GM19438 (cell line): ENCODE measurements around the gene PRKN.

Experiments used
- ATAC-seq: cut with Tn5 transposase; IDR thresholded peaks from one replicate; pipeline ENCODE4 v1.9.1; 2021; ENCODE audit warnings: low read depth; ENCODE audit not compliant: unreplicated experiment

PRKN gene

GRCh38 chr6:162478192-162478671 is 249.3 kb downstream of the PRKN start:
- no peak for ATAC-seq

DNA sequence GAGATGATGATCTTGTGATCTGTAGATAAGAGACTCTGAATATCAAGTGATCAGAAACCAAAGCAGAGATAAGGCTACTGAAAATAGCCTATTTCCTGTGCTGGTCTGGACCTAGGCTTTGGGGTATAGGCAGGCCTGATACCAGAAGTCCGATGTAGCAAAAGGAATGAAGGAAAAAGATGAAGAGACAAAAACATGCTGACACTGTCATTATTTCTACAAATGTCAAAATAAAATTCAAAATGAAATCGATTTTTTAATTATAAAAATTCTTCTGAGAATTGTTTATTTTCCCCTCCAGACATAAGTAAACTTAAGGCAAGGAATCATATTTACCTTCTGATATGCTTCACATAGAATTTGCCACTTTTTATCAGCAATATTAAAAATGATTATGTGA is 252.8 kb downstream of the PRKN start:
- ATAC-seq: no peak

DNA sequence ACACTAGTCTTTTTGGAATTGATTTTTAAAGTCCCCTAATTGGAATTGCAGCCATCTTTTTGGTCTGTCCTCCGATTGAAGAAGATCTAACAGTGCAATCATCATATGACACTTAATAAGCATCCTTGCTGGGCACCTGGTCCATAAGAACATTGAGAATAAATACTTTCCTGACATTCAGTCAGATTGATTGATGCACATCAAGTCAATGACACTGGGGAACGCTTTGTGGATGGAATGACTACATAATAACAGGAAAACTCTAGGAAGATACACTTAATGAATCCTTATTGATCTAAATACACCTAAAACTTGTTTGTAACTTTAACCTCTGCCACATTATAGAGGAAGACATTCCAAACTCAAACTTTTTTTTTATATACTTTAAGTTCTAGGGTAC is 255.7 kb downstream of the PRKN start:
- no peak for ATAC-seq

- ATAC-seq: no peak
These were observed 259.2 kb downstream of the PRKN start for GRCh38 chr6:162468326-162468725.

- ATAC-seq: no peak
These were observed 259.9 kb downstream of the PRKN start for GRCh38 chr6:162467679-162468078.

DNA sequence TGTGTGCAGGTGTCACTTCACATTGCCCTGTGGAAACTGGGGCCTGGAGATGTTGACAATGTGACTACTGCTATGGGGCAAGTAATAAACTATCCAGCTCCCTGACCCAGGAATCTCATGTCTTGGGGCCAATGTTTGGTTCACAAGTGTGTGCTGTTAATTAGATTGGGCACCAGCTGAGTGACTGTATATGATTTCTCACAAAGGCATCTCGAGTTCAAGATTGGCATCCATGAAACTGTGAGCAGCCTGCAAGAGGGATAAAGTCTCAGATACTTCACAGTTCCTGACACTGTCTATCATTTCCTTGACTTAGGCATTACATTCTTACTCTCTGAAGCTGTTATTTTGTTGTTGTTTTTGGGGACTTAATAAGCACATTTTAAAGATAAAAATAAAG is 264.0 kb downstream of the PRKN start:
- no peak for ATAC-seq

DNA sequence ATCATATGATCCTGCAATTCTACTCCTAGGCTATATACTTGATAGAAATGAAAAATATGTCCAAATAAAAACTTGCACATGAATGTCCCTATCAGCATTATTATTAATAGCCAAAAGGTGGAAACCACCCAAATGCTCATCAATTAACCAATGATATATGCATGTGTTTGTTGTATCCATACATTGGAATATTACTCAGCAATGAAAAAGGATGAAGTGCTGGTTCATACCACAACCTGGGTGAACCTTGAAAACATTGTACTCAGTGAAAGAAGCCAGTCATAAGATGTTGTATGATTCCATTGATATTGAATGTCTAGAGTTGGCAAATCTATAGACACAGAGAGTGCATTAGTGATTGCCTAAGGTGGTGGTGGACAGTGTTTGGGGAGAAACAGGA is 267.6 kb downstream of the PRKN start:
- no peak for ATAC-seq

- ATAC-seq: no peak
These were observed 277.2 kb downstream of the PRKN start for GRCh38 chr6:162450358-162450757.

- no peak for ATAC-seq
These were observed 279.3 kb downstream of the PRKN start for GRCh38 chr6:162448294-162448693.

DNA sequence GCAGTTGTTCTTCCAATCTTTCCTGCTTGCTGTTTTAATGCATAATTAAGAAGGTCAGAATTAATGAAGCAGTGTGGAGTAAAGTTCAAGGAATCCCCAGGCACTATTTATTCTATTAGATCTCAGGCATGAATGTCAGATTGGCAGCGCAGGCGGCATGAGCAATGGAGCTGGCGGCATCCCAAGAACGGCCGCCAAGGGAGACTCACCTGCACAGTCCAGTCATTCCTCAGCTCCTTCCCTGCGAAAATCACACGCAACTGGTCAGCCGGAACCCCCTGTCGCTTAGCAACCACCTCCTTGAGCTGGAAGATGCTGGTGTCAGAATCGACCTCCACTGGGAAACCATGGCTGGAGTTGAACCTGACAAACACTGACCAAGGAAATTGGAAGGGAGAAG is 284.5 kb downstream of the PRKN start:
- no peak for ATAC-seq

GRCh38 chr6:162442687-162443086 is 284.9 kb downstream of the PRKN start:
- ATAC-seq: no peak

DNA sequence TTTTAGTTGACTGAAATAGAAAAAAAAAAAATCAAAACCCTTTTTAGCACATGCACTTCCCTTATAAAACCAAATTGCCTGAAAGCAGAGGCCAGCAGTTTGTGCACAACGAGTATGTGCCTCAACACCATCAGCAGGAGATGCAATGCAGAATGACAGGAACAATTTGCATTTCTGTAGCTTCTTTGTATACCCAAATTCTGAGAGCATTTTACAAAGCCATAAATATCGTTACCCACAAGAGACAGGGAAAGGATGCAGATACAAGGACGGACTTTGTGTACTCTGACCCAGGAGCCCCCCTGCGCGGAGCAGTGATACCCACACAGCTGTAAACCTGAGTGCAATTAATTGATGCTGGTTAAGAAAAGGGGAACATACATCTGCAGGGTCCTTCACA is 285.6 kb downstream of the PRKN start:
- ATAC-seq: no peak

- no peak for ATAC-seq
These were observed 288.6 kb downstream of the PRKN start for GRCh38 chr6:162438980-162439379.

DNA sequence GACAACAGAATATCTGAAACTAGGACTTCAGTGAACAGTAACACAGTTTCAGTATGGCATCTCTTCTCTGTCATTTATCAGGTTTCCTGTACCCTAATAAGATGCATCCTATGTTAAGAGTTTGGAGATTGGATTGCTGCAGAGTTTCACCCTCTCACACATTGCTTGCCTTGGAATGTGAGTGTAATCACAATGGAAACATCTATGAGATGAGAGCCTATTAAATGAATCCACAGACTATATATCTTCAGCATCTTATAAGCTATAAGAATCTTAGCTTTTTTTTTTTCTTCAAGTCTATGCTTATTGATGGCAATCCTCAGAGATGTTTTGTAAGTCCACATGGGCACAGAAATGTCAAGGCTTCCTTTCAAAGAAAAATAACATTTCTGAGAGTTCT is 292.5 kb downstream of the PRKN start:
- ATAC-seq: no peak

GRCh38 chr6:162421004-162421403 is 306.6 kb downstream of the PRKN start:
- no peak for ATAC-seq

DNA sequence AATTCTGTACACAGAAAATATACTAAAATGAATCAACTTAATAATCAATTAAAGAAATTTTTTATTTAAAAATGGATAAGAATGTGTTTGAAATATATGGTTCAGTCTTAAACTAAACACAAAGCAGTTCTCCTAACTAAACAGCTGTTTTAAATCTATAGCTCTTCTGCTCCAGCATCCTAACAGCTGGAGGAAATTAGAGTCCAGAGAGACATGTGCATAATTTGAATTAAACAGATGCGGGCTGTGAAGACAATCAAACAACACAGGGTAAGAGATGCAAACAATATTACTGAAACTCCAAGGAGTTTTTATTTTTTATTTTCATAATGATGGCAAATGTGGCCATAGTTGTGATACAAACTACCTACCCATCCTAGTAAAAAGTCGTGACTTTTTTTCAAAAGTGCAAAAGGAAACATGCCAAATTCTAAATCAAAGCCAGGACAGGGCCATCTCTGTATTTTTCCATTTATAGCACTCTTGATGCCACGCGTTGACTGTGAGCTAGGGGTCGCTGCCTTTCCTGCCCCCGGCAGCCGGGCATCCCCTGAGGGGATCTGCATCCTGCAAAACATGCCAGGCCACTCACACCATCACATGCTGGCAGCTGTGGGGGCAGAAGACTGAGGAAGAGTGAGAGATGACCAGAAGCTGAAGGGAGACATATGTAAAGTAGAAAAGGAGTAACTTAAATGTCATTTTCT is 310.6 kb downstream of the PRKN start:
- no peak for ATAC-seq

DNA sequence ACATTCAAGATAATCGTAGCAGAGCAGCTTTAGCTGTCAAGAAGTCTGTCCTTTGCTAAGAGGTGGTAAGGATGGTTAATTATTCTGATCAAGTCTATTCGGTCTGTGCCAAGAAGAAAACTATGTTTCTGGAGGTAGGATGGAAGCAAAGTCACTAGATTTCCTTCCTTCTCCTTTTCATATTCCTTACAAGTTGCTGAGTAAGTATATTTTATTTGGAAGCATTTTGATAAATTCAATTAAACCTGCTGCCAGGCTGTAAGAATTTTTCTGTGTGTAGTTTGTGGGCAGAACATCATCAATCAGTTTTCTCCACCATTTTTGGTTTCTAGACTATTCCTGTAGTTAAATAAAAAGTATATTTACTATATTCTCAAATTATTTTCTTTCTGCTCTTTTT is 311.3 kb downstream of the PRKN start:
- ATAC-seq: no peak

DNA sequence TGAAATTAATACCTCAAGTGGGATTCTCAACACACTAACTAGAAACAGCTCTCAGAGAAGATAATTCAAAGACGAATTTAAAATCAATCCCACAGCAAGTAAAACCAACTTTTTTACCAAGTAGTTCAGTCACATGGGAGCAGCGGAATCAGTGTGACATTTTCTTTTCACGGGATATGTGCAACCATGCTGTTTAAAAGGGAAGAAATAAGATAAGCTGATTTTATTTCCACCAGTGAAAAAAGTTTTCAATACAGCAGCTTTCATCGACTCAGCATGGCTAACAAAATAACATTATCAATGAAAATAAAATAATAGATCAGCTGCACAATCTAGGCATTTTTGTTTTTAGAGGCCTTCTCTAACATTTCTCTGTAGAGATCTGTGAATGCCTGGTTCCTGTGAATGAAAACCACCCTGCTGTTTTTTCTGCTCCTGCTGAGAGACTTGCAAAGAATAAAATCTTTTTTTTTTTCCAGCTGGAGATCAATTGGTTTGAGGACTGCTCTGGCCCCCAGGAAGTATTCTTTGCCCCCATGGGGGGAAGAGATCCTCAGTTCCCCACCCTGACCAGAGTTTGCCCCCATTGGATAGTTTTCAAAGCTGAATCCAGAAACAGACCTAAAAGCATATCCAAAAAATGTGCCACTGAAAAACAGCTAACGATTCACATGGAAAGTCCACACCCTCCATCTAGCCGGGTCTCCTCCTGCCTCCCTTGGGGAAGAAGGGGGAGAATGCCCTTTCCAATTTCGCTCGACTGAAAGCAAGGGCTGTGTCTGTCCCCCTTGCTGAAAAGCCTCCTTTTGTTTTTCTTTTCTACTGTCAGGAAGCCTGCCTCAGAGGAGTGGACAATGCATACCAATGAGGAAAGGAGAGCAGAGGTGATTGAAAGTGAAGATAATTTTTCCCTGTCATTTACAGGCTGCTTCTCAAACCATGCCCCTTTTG is 317.6 kb downstream of the PRKN start:
- no peak for ATAC-seq

GRCh38 chr6:162408826-162409535 is 318.6 kb downstream of the PRKN start:
- ATAC-seq: no peak

GRCh38 chr6:162404951-162405350 is 322.6 kb downstream of the PRKN start:
- ATAC-seq: no peak

DNA sequence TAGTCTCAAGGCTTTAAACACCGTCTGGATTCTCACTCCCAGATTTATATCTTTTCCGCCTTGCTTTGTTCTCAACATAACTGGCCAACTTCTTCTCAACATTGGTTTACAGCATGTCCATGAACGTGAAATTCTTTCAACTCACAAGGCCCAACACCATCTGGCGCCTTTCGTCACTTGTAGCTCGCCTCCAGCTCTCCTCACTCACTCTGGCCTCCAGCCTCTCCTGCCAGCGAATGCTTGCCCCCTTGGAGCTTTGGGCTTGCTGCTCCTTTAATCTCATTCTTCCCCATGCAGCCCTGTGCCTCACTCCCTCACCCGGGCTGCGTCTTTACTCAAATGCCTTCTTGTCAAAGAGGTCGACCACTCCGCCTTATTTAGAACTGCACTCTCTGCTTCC is 324.5 kb downstream of the PRKN start:
- no peak for ATAC-seq
